ENCODE measurements around the gene PIEZO2.
"Not testable (repeated sequence)": the region's sequence is repeated elsewhere in the genome, so short reads cannot be mapped to it uniquely, and the experiment has no call there.

The PIEZO2 gene

GRCh38 chr18:10951631-10952544 is 197.5 kb downstream of the PIEZO2 start:
- no peak for DNase-seq

- DNase-seq: no peak
These were observed 198.3 kb downstream of the PIEZO2 start for GRCh38 chr18:10950876-10951630.

- DNase-seq: no peak
These were observed 199.1 kb downstream of the PIEZO2 start for GRCh38 chr18:10950080-10950875.

GRCh38 chr18:10949655-10950054 is 199.7 kb downstream of the PIEZO2 start:
- peak in 1 of 3 experiments; percentile 21 for DNase-seq

- DNase-seq: no peak
These were observed 200.9 kb downstream of the PIEZO2 start for GRCh38 chr18:10948421-10948820.

- DNase-seq: no peak
These were observed 203.3 kb downstream of the PIEZO2 start for GRCh38 chr18:10946058-10946457.

- no peak for DNase-seq
These were observed 206.4 kb downstream of the PIEZO2 start for GRCh38 chr18:10942998-10943397.

- no peak for DNase-seq
These were observed 209.5 kb downstream of the PIEZO2 start for GRCh38 chr18:10939822-10940221.

- no peak for DNase-seq
These were observed 211.4 kb downstream of the PIEZO2 start for GRCh38 chr18:10937743-10938640.

GRCh38 chr18:10936176-10937053 is 213.0 kb downstream of the PIEZO2 start:
- DNase-seq: no peak

- DNase-seq: no peak
These were observed 213.8 kb downstream of the PIEZO2 start for GRCh38 chr18:10935588-10935987.

GRCh38 chr18:10933648-10934047 is 215.7 kb downstream of the PIEZO2 start:
- DNase-seq: not testable (repeated sequence)

- no peak for DNase-seq
These were observed 219.3 kb downstream of the PIEZO2 start for GRCh38 chr18:10930076-10930475.

GRCh38 chr18:10928772-10929373 is 220.5 kb downstream of the PIEZO2 start:
- DNase-seq: peak in 2 of 3 experiments; percentile 7 to 61

GRCh38 chr18:10928011-10928771 is 221.2 kb downstream of the PIEZO2 start:
- no peak for DNase-seq

- DNase-seq: no peak
These were observed 221.9 kb downstream of the PIEZO2 start for GRCh38 chr18:10927286-10927992.

- no peak for DNase-seq
These were observed 222.7 kb downstream of the PIEZO2 start for GRCh38 chr18:10926621-10927161.

- no peak for DNase-seq
These were observed 225.1 kb downstream of the PIEZO2 start for GRCh38 chr18:10924290-10924689.

Data from NCI-H1417 (cell line).